GM21381 (cell line): ENCODE measurements around the gene ZSCAN9.

Experiments
- ATAC-seq: cut with Tn5 transposase; IDR thresholded peaks from one replicate; pipeline ENCODE4 v1.9.1; 2021; ENCODE audit warnings: mild to moderate bottlenecking, moderate library complexity; ENCODE audit not compliant: unreplicated experiment

ZSCAN9 gene

GRCh38 chr6:28225056-28225834, at the start of gene ZSCAN9:
Gene ZSCAN9 (plus strand): TSS chr6:28225275. CDS start chr6:28227085, 1,810 bp downstream.
- peak; percentile 91 for ATAC-seq

GRCh38 chr6:28176373-28176772, 48.7 kb upstream of the ZSCAN9 start:
- no peak for ATAC-seq

- ATAC-seq, result no peak
These were observed 42.8 kb upstream of the ZSCAN9 start for GRCh38 chr6:28182255-28182654.

GRCh38 chr6:28188111-28188979, 36.7 kb upstream of the ZSCAN9 start:
- no peak for ATAC-seq

- no peak for ATAC-seq
These were observed 25.1 kb upstream of the ZSCAN9 start for GRCh38 chr6:28200020-28200419.

- ATAC-seq, result no peak
These were observed 21.9 kb upstream of the ZSCAN9 start for GRCh38 chr6:28203201-28203600.

- no peak for ATAC-seq
These were observed 19.2 kb upstream of the ZSCAN9 start for GRCh38 chr6:28205879-28206278.

GRCh38 chr6:28206527-28206926, 18.5 kb upstream of the ZSCAN9 start:
- ATAC-seq, result no peak

GRCh38 chr6:28206928-28207509, 18.1 kb upstream of the ZSCAN9 start:
- ATAC-seq, result no peak

GRCh38 chr6:28207510-28208110, 17.5 kb upstream of the ZSCAN9 start:
- ATAC-seq, result no peak

- no peak for ATAC-seq
These were observed 16.9 kb upstream of the ZSCAN9 start for GRCh38 chr6:28208111-28208659.

- no peak for ATAC-seq
These were observed 15.1 kb upstream of the ZSCAN9 start for GRCh38 chr6:28209753-28210535.

GRCh38 chr6:28211840-28212509, 13.1 kb upstream of the ZSCAN9 start:
- peak; percentile 26 for ATAC-seq

GRCh38 chr6:28212510-28213212, 12.4 kb upstream of the ZSCAN9 start:
- ATAC-seq, result peak; percentile 44

GRCh38 chr6:28213213-28213523, 11.9 kb upstream of the ZSCAN9 start:
- no peak for ATAC-seq

GRCh38 chr6:28215425-28215824, 9.7 kb upstream of the ZSCAN9 start:
- ATAC-seq, result no peak

GRCh38 chr6:28217890-28218289, 7.2 kb upstream of the ZSCAN9 start:
- ATAC-seq, result no peak

- peak; percentile 63 for ATAC-seq
These were observed 6.5 kb upstream of the ZSCAN9 start for GRCh38 chr6:28218312-28219248.
